Upper lobe of left lung (tissue), 4 donors: ENCODE data around the gene KLKB1.

ENCODE experiments used
- EP300 ChIP-seq, 4 donors: sonication (generic); formaldehyde crosslinking; IDR thresholded peaks; one replicate each; pipeline ENCODE4 v1.5.1; 2017; ENCODE audit warnings: antibody characterized with exemption in 4 of 4, control low read depth in 2 of 4
- POLR2A ChIP-seq, 4 donors: fragments of 450-650 bp; IDR thresholded peaks; one replicate each; pipeline ENCODE4 v1.5.1; 2016 to 2017; ENCODE audit warnings: antibody characterized with exemption in 4 of 4, mild to moderate bottlenecking in 2 of 4
- TF ChIP-seq, protein P1 (sequence below), 6 experiments: fragments of 450-650 bp in 4 of 6; fragments of 200-600 bp in 2 of 6; sonication (generic) in 2 of 6; IDR thresholded peaks; one replicate each; pipeline ENCODE4 v1.5.1; 2016 to 2019; ENCODE audit warnings: antibody characterized with exemption in 6 of 6

DNA sequence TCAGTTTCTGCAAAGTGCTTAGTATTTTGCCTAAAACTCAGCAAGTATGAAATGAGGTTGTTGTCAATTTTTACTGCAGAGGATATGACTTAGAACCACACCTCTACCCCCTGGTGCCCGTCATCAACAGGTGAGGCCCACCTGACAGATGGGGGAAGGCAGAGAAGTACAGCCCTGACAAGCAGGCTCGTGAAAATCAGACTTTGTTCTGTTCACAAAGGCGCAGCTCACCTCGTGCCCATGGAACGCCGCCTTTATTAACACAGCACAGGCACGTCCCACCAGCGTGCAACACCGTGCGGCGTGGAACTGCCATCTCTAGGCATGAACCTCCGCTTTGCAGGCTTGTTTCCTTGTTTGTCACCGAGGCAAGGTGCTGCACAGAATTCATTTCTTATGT, 22.6 kb upstream of the KLKB1 start:
- TF ChIP-seq POLR2A (IDR thresholded peaks at IDR 0.05) (no peak), EP300 (IDR thresholded peaks at IDR 0.05) (no peak)
- TF ChIP-seq, protein P1, sequence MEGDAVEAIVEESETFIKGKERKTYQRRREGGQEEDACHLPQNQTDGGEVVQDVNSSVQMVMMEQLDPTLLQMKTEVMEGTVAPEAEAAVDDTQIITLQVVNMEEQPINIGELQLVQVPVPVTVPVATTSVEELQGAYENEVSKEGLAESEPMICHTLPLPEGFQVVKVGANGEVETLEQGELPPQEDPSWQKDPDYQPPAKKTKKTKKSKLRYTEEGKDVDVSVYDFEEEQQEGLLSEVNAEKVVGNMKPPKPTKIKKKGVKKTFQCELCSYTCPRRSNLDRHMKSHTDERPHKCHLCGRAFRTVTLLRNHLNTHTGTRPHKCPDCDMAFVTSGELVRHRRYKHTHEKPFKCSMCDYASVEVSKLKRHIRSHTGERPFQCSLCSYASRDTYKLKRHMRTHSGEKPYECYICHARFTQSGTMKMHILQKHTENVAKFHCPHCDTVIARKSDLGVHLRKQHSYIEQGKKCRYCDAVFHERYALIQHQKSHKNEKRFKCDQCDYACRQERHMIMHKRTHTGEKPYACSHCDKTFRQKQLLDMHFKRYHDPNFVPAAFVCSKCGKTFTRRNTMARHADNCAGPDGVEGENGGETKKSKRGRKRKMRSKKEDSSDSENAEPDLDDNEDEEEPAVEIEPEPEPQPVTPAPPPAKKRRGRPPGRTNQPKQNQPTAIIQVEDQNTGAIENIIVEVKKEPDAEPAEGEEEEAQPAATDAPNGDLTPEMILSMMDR (IDR thresholded peaks at IDR 0.05): no peak
